HL-60 (cell line): ENCODE measurements around the gene KSR1.
"Not testable (repeated sequence)": the region's sequence is repeated elsewhere in the genome, so short reads cannot be mapped to it uniquely, and the experiment has no call there.

Experiments used
- DNase-seq, 2 experiments: peaks; one replicate each; pipeline ENCODE4 v3.0.0-alpha.2; 2010 to 2020; ENCODE audit warnings: low read depth in 1 of 2, low spot score in 1 of 2
- H3K27ac ChIP-seq: fragments of 250-450 bp; sonication (Bioruptor Pico); replicated peaks from 2 replicates; pipeline ENCODE4 v1.5.1; 2020; ENCODE audit warnings: mild to moderate bottlenecking, moderate library complexity
- H3K27me3 ChIP-seq: fragments of 250-450 bp; sonication (Bioruptor Pico); 2 replicates; pipeline ENCODE4 v1.5.1; 2021; ENCODE audit warnings: mild to moderate bottlenecking, moderate library complexity; ENCODE audit not compliant: insufficient read depth, poor library complexity, severe bottlenecking
- H3K4me3 ChIP-seq: replicated peaks from 2 replicates; pipeline ENCODE4 v1.5.1; 2011; ENCODE audit warnings: mild to moderate bottlenecking, control low read depth, low read length; ENCODE audit not compliant: insufficient read depth
- CTCF ChIP-seq: IDR thresholded peaks from one replicate; pipeline ENCODE4 v1.5.1; 2011; ENCODE audit warnings: low read length, control low read depth, inconsistent platforms; ENCODE audit not compliant: insufficient read depth
- GABPA ChIP-seq: IDR thresholded peaks from 2 replicates; pipeline ENCODE4 v1.6.1; 2012; ENCODE audit warnings: low read depth
- POLR2AphosphoS5 ChIP-seq: IDR thresholded peaks from 2 replicates; pipeline ENCODE4 v1.6.1; 2012; ENCODE audit warnings: low read depth
- REST ChIP-seq: IDR thresholded peaks from 2 replicates; pipeline ENCODE4 v1.6.1; 2012; ENCODE audit warnings: low read depth; ENCODE audit not compliant: insufficient replicate concordance
- SPI1 ChIP-seq: IDR thresholded peaks from 2 replicates; pipeline ENCODE4 v1.6.1; 2012; ENCODE audit warnings: low read depth, mild to moderate bottlenecking, borderline replicate concordance

Gene KSR1

GRCh38 chr17:27634026-27634335 lies 177.7 kb downstream of the KSR1 start:
- no peak for DNase-seq
- TF ChIP-seq GABPA (no peak), CTCF (no peak), REST (no peak), SPI1 (no peak), POLR2AphosphoS5 (no peak)
- no peak overlapping the region for H3K4me3 ChIP-seq
- H3K27ac ChIP-seq = peak overlapping the region; percentile 82; the same call in 1 of the 2 replicates
- no peaks in the 10 kb centered on the region for H3K27me3 ChIP-seq

GRCh38 chr17:27634776-27635175 lies 178.5 kb downstream of the KSR1 start:
- Histone ChIP-seq H3K27ac (peak overlapping the region; percentile 43), H3K4me3 (no peak overlapping the region), H3K27me3 (no peaks in the 10 kb centered on the region)
- no peak for DNase-seq
- TF ChIP-seq POLR2AphosphoS5 = no peak
- peak; percentile 62; the same call in 1 of the 2 replicates for TF ChIP-seq SPI1
- TF ChIP-seq REST = no peak
- TF ChIP-seq GABPA = no peak

GRCh38 chr17:27635275-27635823 lies 179.1 kb downstream of the KSR1 start:
- DNase-seq = peak; percentile 44 to 89
- TF ChIP-seq GABPA (no peak), SPI1 (peak; percentile 91)
- no peaks in the 10 kb centered on the region for H3K27me3 ChIP-seq
- no peak overlapping the region for H3K4me3 ChIP-seq
- H3K27ac ChIP-seq = peak overlapping the region; percentile 43

- not testable (repeated sequence) for H3K27me3 ChIP-seq, DNase-seq, H3K4me3 ChIP-seq
- peak overlapping the region; percentile 35 for H3K27ac ChIP-seq
These were observed 179.8 kb downstream of the KSR1 start for GRCh38 chr17:27636005-27636520.

GRCh38 chr17:27637818-27638217 lies 181.6 kb downstream of the KSR1 start:
- not testable (repeated sequence) for H3K27me3 ChIP-seq, H3K4me3 ChIP-seq, DNase-seq, H3K27ac ChIP-seq

GRCh38 chr17:27638415-27638914 lies 182.2 kb downstream of the KSR1 start:
- H3K27me3 ChIP-seq, DNase-seq, H3K27ac ChIP-seq, H3K4me3 ChIP-seq: not testable (repeated sequence)
